HG02798 (cell line): ENCODE measurements around the gene REXO5.
"Not testable (repeated sequence)": the region's sequence is repeated elsewhere in the genome, so short reads cannot be mapped to it uniquely, and the experiment has no call there.

Source experiments
- ATAC-seq: cut with Tn5 transposase; IDR thresholded peaks from one replicate; pipeline ENCODE4 v1.9.1; 2021; ENCODE audit warnings: mild to moderate bottlenecking; ENCODE audit not compliant: unreplicated experiment, poor library complexity

The REXO5 gene

DNA sequence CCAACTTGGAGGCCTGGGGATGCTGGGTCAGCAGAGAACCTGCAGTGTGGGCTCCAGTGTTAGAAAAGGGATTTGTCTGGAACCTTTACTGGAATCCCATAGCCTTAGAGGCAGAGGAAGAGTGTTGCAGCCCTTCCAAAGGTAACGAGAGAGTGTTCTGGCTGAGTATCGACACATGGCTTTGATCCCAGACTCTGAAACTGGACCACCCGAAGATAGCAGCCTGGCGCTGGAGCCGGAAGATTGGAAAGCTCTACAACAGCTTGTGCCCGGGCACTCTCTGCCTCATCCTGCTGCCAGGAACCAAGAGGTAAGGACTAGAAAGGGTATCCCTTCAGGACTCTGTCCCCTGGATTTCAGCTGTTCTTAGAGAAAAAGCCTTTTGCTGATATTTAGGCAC lies 39.7 kb downstream of the REXO5 start:
- ATAC-seq: no peak

DNA sequence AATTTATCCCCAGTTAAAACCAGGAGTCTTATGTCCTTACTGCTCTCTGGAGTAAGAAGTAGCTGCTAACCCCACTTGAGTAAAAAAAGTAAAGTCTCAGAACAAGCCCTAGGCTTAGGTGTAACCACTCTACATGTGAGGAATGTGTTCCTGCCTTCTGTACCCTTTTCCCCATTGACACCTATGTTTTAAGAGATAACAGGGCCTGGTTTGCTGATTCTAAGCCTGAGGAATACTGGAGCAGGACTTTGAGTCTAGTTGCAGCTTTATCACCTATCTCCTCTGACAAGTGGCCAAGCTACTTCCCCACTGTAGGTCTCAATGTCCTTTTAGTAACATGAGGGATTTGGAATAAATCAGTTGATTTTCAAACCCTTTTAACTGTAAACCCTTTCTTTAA lies 40.2 kb downstream of the REXO5 start:
- ATAC-seq: no peak

DNA sequence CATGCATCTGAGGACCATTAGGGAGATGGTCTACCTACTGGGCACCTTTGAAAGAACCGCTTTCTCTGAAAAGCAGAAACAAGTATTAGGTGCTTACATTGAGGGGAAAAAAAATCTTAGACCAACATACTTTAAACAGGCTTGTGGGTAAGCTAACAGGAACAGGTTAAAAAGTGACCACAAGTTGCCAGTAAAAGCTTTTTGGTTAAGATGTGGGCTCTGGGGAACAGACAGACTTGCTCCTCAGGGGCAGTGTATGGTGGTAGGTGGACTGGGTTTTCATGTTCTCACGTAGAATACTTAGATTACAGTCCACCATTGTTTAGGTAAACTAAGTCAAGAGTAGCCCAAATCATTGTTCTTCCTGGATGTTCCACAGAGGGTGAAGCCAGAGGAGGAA lies 41.2 kb downstream of the REXO5 start:
- no peak for ATAC-seq

DNA sequence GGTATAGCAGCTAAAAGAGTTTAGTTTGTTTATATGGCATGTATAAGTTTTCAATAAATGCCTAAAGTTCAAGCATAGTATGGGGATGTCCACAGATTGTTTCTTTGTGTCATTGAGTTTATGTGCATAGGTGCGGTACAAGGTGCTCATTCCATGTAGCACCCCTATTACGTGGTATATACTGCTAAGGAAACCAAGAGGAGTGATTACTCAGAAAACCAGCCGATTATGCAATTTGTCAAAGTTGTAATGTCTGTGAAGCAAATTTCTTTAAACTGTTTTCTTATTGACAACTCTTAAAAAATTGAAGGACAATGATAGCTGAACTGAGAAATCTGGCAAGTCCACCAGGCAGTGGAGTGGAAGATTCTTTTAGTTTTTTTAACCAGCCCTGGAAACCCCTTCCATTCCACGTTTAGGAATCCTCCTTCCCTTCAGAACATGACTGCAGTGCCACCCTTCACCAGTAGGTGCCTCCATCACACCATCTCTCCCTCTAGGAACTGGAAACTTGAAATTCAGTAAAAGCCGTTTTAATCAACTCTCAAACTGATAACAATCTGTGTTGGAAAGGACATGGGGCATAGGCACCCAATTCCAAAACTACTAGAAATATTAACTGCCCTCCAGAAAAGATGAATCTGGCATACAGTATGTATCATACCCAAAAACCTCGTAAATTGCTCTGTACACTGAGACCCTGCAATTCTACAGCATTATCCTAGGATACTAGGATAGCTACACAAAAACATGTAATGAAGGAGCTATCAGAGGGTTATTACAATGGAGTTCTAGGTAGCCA lies 43.5 kb downstream of the REXO5 start:
- no peak for ATAC-seq

DNA sequence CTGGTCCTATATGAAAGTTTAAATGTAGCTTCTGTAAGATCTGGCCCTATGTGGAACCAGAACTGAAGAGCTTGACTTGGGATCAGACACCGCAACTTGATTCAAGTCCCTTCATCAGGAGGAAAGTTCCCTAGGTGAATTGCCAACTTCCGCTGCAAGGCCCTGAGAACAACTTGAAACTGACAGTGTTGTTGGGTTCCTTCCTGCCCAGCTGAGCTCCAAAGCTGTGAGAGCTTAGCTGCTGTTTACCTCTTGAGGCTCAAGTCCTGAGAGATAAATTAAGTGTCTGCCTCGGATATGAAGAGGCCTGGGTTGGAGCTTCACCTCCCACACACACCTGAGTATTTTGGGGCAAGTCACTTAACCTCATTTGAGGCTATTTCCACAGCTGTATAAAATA lies 44.7 kb downstream of the REXO5 start:
- no peak for ATAC-seq

DNA sequence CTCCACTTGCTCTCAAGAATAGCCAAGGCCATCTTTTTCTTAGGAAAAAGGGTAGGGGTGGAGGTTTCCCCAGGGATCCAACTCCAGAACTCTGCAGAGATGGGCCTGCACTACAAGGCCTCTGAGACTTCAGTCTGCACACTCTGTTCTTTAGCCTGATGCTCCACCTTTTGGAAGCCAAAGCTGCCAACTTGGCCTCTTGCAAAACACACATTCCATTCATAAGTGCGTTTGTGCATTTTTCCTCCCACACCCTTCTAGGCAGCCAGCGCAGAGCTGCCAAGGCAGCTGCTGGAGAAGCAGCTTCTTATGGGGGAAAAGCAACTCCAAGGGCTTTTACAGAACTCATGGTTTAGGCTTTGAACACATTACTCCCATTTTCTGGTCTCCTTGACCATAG lies 45.3 kb downstream of the REXO5 start:
- no peak for ATAC-seq

DNA sequence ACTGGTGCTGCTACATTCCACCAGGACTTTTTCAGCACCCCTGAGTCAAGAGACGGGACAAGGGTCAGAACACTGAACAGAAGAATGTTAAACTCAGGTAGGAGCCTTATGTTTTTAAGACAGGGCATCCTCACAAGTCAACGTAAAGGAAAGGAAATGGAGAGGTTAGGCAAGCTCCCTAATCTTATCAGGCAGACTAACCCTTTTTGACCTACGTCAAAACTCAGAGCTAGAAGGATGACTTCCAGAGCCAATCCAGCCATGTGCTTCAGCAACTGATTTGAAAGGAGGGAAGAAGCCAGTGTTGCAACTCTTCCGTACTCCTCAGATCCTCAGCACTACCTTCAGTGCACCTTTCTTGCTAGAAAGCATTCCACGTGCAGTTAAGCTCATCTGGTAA lies 46.8 kb downstream of the REXO5 start:
- no peak for ATAC-seq

DNA sequence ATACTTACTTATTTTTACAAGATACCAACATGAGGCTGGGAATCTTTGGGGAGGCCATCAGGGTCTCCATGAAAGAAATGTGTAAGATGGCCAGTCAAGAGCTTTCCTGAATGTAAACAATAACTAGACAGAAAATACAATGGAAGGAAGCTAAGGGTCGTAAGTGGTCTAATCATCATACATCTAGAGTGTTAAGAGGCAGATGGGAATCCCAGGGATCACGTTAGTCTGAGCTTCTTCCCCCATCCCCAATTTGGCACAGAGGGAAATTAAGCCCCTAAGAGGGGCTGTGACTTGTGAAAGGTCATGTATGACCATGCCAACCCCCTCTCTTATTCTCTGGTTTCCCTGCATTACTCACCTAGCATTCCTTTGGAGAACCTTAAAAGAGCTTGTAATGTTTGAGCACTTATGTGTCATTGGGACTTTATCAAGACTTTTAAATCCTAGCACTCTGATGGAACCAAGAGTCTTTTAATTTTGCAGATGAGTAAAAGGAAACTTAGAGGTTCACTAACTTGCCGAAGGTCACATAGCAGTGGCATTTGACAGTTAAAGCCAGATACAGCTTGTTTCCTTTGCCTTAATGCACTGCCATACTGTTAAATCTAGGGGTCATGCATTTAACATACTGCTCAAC lies 47.8 kb downstream of the REXO5 start:
- ATAC-seq: no peak

DNA sequence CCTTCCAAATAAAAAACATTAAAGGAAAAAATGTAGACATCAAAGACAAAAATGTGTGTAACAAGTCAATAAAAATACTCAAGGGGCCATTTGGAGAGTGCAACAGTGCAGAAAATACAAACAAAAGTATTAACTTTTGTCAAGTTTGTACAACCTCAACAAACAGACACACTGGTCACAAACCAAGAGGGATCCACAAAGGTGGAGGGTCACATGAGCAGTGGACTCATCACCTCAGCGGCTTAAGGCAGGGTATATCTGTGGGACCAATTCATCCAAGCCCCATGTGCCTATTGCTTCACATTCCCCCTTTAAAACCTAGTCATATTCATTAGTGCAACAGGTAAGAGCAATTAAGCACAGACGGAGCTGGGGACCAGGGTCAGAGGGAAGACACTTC lies 48.6 kb downstream of the REXO5 start:
- ATAC-seq: no peak

DNA sequence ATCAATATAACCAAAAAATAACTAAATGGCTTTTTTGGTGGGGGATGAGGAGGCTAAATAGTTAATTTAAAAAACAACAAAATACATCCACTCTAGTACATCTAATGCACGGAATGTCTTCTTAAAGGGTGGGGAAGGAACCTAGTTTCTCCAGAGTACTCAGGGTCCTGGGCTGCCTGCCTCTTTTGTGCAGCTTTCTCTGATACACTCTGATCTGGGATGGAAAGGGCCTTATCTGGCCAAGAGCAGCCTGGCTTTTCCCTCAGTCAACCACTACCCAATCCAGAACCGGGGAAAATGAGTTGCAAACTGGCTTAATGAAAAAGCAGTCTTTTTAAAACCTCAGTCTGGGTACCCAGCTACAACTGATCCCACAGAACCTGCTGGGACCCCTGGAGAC lies 51.0 kb downstream of the REXO5 start:
- ATAC-seq: no peak

DNA sequence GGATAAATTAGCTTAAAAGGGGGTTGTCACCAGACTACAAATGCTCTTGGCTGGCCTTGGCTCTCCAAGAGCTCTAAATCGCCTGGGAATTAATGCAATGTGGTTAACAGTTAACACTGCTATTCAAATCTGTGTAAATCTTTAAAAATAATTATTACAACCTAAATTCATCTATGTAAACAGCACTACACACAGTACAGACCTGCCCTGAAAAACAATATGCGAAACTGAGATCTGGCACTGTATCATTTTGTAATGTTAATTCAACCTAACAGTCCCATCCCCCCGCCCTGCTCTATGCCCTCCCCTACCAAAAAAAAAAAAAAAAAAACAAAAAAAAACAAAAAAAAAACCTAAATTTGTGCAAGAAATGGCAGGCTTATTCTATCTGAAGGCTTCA lies 52.9 kb downstream of the REXO5 start:
- ATAC-seq: no peak

DNA sequence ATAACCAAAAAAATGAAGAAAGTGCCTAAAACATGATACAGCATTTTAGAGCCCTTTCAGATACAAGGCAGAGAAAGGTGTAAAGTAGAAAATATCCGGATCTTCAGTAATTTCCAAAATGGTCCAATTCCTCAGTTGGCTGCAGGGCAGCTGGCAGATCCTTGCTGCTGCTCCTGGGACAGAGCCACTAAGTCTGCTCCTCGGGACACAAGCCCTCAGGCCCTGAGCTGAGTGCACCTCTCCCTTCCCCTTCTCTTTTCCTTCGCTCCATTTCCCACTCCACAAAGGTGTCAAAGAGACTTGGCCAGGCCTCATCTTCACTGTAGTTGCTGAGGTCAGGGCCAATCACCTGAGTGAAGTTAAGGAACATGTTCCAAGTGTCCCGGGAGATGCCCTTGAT lies 53.4 kb downstream of the REXO5 start:
- no peak for ATAC-seq

DNA sequence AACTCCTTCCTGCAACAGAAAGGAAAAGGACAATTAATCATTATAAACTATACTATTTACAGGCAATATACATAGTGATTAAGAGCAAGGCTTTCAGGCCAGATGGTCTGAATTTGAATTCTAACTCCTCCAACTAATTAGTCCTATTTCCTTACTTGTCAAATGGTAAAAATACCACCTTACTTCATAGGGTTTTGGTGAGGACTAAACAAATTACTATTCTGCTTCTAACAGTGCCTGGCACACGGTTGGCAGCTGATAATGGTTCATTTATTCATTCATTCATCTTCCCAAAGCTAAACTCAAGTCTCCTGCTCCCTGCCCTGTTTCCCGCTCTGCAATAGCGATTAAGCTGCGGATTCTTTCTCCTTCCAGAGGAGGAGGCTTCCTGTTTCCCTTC lies 54.0 kb downstream of the REXO5 start:
- no peak for ATAC-seq

DNA sequence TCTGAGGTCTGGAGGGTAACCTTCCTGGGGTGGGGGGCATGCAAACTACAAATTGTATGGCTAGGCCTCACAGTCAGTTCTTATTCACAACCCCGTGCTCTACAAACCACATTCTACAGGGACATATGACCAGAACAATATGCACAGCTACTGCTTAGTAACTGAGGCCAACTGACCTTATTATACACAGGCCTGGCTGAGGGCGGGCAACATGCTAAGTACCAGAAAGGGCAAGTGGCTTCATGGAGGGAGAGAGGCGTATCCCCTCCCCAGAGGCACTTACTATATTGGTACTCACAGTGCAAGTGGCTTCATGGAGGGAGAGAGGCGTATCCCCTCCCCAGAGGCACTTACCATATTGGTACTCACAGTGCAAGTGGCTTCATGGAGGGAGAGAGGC lies 54.7 kb downstream of the REXO5 start:
- ATAC-seq: not testable (repeated sequence)

DNA sequence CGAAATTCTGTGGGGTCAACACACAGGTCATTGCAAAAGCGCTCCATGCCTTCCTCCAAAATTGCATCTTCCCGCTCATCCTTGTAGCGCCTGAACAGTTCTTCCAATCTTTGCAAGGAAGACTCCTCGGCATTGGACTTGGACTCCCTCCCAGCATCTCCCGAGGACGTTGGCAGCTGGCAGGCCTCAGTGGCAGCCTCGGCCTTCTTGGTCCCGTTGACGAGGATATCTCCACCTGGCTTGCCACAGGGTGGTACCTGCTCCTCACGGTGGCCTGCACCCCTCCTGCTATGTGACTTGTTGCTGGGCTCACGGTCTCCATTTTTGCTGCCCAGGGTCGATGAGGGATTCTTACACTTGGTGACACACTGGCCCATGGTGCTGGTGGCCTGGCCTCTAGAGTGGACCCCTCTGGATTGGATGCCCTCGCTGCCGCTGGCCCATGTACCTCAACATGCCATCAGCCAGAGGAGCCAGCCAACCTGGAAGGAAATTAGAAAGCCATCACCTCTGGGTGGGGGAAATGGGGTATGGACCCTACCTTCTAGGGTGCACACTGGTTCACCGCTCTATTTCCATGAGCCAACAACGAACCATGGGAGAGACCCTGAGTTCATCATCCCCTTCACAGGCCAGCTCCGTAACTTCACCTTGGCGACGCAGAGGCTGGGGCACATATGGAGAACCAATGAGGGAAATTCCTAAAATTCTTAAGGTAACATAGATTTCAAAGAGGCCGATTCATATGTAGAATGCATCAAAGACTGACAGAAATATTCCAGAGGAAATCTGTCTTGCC lies 56.0 kb downstream of the REXO5 start:
- ATAC-seq: no peak

DNA sequence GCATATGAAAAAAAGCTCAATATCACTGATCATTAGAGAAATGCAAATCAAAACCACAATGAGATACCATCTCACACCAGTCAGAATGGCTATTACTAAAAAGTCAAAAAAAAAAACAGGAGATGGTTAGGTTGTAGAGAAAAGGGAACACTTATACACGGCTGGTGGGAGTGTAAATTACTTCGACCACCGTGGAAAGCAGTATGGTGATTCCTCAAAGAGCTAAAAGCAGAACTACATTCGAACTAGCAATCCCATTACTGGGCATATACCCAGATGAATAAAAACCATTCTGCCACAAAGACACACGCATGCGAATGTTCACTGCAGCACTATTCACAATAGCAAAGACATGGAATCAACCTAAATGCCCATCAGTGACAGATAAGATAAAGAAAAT lies 58.0 kb downstream of the REXO5 start:
- ATAC-seq: not testable (repeated sequence)

DNA sequence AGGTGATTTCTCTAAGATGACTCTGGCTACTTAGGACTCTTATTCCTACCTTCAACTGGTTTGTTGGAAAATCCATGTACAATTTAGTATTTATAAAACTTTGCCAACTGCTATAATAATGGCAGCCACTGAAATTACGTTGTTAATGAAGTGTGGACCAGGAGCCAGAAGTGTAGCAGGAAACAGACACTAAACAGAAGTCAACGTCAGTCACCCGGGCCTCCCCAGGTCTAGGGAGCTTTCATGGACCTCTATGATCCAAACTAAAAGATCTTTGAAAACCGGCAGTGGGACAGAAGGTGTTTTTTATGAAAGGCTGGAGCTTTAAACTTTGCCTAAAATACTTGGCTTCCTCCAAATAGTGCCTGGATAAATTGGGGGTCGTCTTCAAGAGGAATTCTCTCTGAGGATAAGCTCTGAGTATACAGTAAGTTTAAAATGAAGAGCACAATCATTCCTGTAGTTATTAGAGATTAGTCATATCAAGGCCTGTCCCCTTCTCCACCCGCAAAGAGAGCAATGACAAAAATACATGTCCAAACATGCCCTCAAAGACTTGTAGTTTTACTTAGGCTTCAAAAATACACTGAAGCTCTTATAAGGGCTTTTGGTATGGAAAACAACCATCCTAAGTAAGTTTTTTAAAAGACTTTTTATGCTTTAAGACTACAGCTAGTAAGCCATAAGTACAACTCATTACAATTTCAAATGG lies 59.2 kb downstream of the REXO5 start:
- peak; percentile 72 for ATAC-seq

DNA sequence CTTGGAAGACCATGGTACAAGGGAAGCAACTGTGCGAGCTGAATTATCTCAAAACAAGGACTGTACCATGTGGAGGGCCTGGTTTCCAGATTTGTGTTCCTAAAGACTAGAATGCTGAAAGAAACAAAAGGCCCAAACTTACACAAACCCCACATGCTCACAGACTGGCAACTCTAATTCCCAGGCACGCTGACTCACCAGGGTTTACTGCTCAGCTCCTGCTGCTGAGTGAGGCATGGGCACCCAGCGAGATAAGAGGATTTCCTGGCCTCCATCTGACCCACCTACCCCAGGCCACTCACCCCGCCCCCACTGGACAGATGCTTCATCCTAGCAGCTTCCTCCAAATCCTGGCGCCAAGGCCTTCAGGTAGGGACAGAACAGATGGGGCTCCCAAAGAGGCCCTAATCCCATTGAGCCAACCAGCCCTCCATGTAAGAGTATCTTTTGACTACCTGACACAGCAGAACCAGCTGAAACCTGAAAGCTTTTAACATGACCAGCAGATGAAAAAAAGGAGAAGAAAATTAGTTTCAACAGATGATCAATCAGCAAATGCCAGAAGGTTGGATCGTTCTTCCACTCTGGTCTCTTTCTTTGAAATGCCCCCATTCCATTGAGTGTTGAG lies 59.9 kb downstream of the REXO5 start:
- ATAC-seq: peak; percentile 24

DNA sequence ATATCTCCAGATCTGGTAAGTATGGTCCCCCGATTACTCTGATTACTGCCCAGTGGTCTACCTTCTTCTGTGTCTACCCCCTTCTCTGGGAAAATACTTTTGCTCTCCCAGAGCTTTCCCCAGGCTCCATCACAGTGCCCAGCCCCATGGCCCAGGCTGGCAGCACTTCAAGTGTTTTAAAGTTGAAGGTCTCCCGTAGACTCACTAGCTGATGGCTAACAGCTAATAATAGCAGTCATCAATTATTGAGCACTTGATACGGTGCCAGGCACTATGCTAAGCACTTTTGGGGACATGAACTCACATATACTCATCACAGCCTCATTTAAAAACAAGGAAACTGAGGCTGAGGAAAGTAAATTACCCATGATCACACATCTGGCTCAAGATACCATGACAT lies 60.5 kb downstream of the REXO5 start:
- ATAC-seq: no peak

DNA sequence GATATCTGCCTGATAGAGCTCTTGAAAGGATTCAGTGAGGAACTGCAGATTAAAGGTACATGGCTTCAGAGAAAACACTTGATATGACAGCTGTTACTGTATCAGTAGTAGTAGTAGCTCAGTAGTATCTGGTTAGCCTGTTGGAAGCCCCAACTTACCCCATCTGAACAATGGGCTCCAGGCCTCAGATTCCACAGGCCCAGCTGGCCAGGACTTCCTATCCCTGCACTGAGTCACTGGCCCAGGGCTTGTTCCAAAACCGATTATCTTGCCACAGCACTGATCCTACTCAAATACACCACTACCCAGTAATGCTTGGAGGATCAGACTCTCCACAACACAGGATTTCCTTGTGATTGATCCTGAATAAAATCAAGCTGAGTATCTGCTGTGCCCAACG lies 61.3 kb downstream of the REXO5 start:
- no peak for ATAC-seq
